IMR-90 (cell line): Measurements from ENCODE around the gene APP.

Experiments
- CEBPB ChIP-seq: IDR thresholded peaks from 2 replicates; pipeline ENCODE4 v1.6.1; 2012; ENCODE audit warnings: low read depth, low read length, improper control_type of control experiment
- CTCF ChIP-seq: conservative IDR thresholded peaks from 2 replicates; pipeline ENCODE4 v1.5.1; 2012; ENCODE audit warnings: mild to moderate bottlenecking, low read depth, low read length, improper control_type of control experiment
- ELK1 ChIP-seq: fragments of 150-350 bp; IDR thresholded peaks from 2 replicates; pipeline ENCODE4 v1.6.1; 2016; ENCODE audit warnings: low read depth, mild to moderate bottlenecking, low read length, moderate library complexity, borderline replicate concordance
- MAFK ChIP-seq: IDR thresholded peaks from 2 replicates; pipeline ENCODE4 v1.6.1; 2012; ENCODE audit warnings: low read depth, low read length, improper control_type of control experiment
- MAZ ChIP-seq: IDR thresholded peaks from 2 replicates; pipeline ENCODE4 v1.6.1; 2012; ENCODE audit warnings: low read depth, mild to moderate bottlenecking, low read length, improper control_type of control experiment, moderate library complexity, borderline replicate concordance
- POLR2A ChIP-seq: IDR thresholded peaks from 2 replicates; pipeline ENCODE4 v1.6.1; 2012; ENCODE audit warnings: mild to moderate bottlenecking, low read depth, low read length
- RCOR1 ChIP-seq: IDR thresholded peaks from 2 replicates; pipeline ENCODE4 v1.6.1; 2012; ENCODE audit warnings: mild to moderate bottlenecking, low read length, improper control_type of control experiment; ENCODE audit not compliant: insufficient replicate concordance

GRCh38 chr21:26136671-26137070, 33.9 kb downstream of the APP start:
- no peak for TF ChIP-seq POLR2A
- no peak for TF ChIP-seq CTCF
- no peak for TF ChIP-seq MAZ
- TF ChIP-seq ELK1: no peak
- TF ChIP-seq RCOR1: no peak
- TF ChIP-seq CEBPB: no peak
- TF ChIP-seq MAFK: no peak
